Peyer's patch (tissue), 4 donors: Measurements from ENCODE around the gene SERPINB12. TPM values are rescaled to one million over a fixed set of nuclear protein-coding genes. Genes with fewer than 3 reads are reported as not detected.

ENCODE experiments used
- DNase-seq, 3 donors: peaks; one replicate each; pipeline ENCODE4 v3.0.0-alpha.2; 2017 to 2019
- H3K27ac ChIP-seq, 4 donors: fragments of 200-600 bp; sonication (generic); one replicate each; pipeline ENCODE4 v1.5.1; 2016 to 2019
- H3K27me3 ChIP-seq, 2 donors: fragments of 200-600 bp; sonication (generic); one replicate each; pipeline ENCODE4 v1.5.1; 2019
- H3K36me3 ChIP-seq, 3 donors: fragments of 200-600 bp; sonication (generic); one replicate each; pipeline ENCODE4 v1.5.1; 2016 to 2019
- H3K4me1 ChIP-seq, 4 donors: fragments of 200-600 bp; sonication (generic); one replicate each; pipeline ENCODE4 v1.5.1; 2016 to 2019
- H3K4me3 ChIP-seq, 4 donors: fragments of 200-600 bp; sonication (generic); 1 replicate in 3 of 4; 2 replicates in 1 of 4; pipeline ENCODE4 v1.5.1; 2016 to 2019; ENCODE audit warnings: mild to moderate bottlenecking in 1 of 4
- H3K9me3 ChIP-seq, 4 donors: fragments of 200-600 bp; sonication (generic); one replicate each; pipeline ENCODE4 v1.5.1; 2016 to 2019; ENCODE audit warnings: mild to moderate bottlenecking in 1 of 4
- POLR2A ChIP-seq, 2 donors: fragments of 450-650 bp; IDR thresholded peaks; one replicate each; pipeline ENCODE4 v1.5.1; 2017; ENCODE audit warnings: antibody characterized with exemption in 2 of 2, mild to moderate bottlenecking in 2 of 2, moderate library complexity in 2 of 2
- total RNA-seq, 4 donors: library from RNA; depleted of rRNA; stranded (reverse); fragments of >200 nt; gene quantifications; one replicate each; pipeline ENCODE4 v1.1.0, GENCODE V29; 2016
- TF ChIP-seq, protein P1 (sequence below), 6 experiments: fragments of 450-650 bp in 4 of 6; fragments of 200-600 bp in 2 of 6; sonication (generic) in 1 of 6; IDR thresholded peaks; one replicate each; pipeline ENCODE4 v1.5.1; 2017 to 2019; ENCODE audit warnings: antibody characterized with exemption in 6 of 6, mild to moderate bottlenecking in 3 of 6, moderate library complexity in 1 of 6

SERPINB12 gene, protein sequence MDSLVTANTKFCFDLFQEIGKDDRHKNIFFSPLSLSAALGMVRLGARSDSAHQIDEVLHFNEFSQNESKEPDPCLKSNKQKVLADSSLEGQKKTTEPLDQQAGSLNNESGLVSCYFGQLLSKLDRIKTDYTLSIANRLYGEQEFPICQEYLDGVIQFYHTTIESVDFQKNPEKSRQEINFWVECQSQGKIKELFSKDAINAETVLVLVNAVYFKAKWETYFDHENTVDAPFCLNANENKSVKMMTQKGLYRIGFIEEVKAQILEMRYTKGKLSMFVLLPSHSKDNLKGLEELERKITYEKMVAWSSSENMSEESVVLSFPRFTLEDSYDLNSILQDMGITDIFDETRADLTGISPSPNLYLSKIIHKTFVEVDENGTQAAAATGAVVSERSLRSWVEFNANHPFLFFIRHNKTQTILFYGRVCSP
- total RNA-seq, result not detected

DNA sequence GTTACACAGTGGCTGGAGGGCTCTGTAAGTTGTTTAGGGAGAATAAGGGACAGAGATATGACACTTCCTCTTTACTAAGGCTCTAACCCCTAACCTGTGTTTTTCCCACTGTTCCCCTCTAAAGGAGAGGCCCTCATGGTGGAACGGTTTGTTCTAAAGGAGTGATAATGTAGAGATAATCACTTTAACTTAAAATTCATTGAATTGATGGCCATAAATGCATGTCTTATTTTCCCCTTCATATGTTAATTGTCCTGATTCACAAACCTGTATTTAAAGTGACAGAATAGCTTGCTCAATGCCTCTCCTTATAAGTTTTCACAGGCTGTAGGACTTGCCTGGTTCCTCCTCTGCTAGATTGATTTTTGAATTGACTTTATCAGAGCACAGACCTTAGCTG lies at the start of gene SERPINB12:
Gene SERPINB12, plus strand, starts transcription at position 301 of the 400 bp plus-strand sequence. CDS start 13,791 bp downstream, outside the sequence.
- Histone ChIP-seq H3K9me3 (no peaks in the 10 kb centered on the region), H3K36me3 (no peaks in the 10 kb centered on the region), H3K27me3 (no peaks in the 10 kb centered on the region), H3K27ac (no peak within 1 kb of the TSS), H3K4me3 (no peak within 1 kb of the TSS), H3K4me1 (no peaks in the 10 kb centered on the region)
- DNase-seq, result no peak
- no peak for TF ChIP-seq POLR2A (IDR thresholded peaks at IDR 0.05)
- TF ChIP-seq, protein P1, sequence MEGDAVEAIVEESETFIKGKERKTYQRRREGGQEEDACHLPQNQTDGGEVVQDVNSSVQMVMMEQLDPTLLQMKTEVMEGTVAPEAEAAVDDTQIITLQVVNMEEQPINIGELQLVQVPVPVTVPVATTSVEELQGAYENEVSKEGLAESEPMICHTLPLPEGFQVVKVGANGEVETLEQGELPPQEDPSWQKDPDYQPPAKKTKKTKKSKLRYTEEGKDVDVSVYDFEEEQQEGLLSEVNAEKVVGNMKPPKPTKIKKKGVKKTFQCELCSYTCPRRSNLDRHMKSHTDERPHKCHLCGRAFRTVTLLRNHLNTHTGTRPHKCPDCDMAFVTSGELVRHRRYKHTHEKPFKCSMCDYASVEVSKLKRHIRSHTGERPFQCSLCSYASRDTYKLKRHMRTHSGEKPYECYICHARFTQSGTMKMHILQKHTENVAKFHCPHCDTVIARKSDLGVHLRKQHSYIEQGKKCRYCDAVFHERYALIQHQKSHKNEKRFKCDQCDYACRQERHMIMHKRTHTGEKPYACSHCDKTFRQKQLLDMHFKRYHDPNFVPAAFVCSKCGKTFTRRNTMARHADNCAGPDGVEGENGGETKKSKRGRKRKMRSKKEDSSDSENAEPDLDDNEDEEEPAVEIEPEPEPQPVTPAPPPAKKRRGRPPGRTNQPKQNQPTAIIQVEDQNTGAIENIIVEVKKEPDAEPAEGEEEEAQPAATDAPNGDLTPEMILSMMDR (IDR thresholded peaks at IDR 0.05), result no peak

DNA sequence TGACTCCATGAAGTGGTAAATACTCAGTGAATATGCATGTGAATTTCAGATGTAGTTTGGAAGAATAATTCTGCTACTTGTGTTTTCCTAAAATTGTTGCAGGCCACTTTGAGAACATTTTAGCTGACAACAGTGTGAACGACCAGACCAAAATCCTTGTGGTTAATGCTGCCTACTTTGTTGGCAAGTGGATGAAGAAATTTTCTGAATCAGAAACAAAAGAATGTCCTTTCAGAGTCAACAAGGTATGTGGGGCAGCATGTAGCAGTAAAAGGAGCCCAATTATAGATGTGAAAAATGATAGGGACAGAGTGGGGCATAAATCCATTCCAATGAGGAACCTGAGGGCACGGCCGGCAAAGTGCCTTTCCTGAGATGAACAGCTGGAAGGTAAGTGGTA lies 49.3 kb upstream of the SERPINB12 start:
- H3K27me3 ChIP-seq, result no peaks in the 10 kb centered on the region
- H3K27ac ChIP-seq, result peak overlapping the region in 1 of 4 donors; percentile 22
- no peak overlapping the region for H3K4me3 ChIP-seq
- DNase-seq, result no peak
- H3K9me3 ChIP-seq, result no peaks in the 10 kb centered on the region
- TF ChIP-seq POLR2A (IDR thresholded peaks at IDR 0.05), result no peak
- TF ChIP-seq, protein P1 (IDR thresholded peaks at IDR 0.05), result no peak
- H3K4me1 ChIP-seq, result peaks cover 0 to 3% (median 0%) of the 10 kb centered on the region in 4 donors
- no peaks in the 10 kb centered on the region for H3K36me3 ChIP-seq

DNA sequence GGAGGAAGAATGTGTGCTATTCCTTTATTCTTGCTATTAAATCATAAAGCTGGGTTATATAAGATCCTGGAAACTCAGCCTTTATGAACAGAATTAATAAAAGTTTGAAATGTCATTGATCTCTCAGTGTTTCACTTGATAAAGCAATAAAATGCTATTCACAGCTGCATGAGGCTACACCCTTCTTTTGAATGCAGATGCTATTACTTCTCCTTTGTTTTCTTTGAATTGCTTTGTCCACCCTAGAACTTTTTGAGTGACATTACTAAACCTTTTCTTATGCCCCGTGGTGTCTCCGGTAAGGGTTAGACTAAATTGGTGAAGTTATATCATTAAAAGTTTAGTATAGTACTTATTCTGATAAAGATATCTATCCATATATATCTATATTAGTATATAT lies 46.5 kb upstream of the SERPINB12 start:
- Histone ChIP-seq H3K4me3 (no peak overlapping the region), H3K4me1 (peaks cover 0 to 3% (median 0%) of the 10 kb centered on the region in 4 donors), H3K36me3 (peaks cover 0 to 4% (median 0%) of the 10 kb centered on the region in 3 donors), H3K9me3 (no peaks in the 10 kb centered on the region), H3K27me3 (no peaks in the 10 kb centered on the region), H3K27ac (no peak overlapping the region)
- DNase-seq, result no peak
- TF ChIP-seq POLR2A (IDR thresholded peaks at IDR 0.05), result no peak
- TF ChIP-seq, protein P1 (IDR thresholded peaks at IDR 0.05), result no peak

DNA sequence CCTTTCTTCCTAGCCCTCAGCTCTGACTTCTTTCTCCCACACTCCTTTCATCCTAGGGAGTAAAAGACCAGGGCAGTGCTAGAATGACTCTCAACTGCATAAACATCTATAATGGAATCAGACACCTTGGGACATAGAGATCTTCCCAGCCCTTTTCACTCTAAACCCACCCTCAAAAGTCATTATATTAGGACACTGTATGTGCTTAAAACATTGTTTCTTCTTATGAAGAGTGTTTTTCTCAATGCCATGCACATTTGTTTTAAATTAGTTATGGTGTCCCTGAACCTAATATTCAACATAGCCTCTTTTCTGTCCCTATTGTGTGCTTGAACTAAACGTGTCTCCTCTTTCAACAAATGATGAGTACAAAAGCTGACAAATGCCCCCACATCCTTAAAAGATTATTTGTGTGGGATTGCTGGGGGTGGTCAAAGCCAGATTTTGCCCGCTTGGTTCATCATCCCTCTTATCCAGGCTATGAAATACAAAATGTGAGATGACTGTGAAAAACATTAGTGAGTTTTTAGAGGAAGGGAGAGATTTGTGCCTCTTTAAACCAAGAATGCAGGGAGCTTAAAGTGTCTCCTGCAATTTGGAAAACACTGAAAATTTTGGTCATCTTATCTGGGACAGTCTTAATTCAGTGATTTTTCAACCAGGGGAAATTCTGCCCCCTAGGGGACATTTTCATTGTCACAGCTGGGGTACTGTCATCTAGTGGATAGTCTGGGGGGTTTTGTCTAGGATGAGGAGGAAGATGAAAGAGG lies 36.4 kb upstream of the SERPINB12 start:
- Histone ChIP-seq H3K27me3 (no peaks in the 10 kb centered on the region), H3K9me3 (no peaks in the 10 kb centered on the region), H3K4me3 (no peak overlapping the region), H3K27ac (no peak overlapping the region), H3K36me3 (no peaks in the 10 kb centered on the region), H3K4me1 (no peaks in the 10 kb centered on the region)
- TF ChIP-seq, protein P1 (IDR thresholded peaks at IDR 0.05), result peak in 5 of 6 experiments; percentile 33 to 62 (median 60)
- TF ChIP-seq POLR2A (IDR thresholded peaks at IDR 0.05), result no peak
- peak in 1 of 3 donors; percentile 70 for DNase-seq

DNA sequence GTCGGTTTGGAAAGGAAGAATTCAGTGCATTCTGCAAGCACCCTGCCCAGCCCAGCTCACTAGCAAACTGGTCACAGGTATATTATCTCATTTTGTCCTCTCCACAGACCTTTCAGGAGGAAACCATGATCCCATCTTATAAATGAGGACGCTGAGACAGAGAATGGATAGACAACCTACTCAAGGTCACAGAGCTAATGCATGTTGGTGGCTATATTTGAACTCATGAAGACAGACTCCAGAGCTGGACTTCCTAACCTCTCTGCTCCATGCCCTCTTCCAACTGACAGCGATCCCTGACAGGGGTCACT lies 35.9 kb upstream of the SERPINB12 start:
- Histone ChIP-seq H3K36me3 (no peaks in the 10 kb centered on the region), H3K4me3 (no peak overlapping the region), H3K27me3 (no peaks in the 10 kb centered on the region), H3K9me3 (no peaks in the 10 kb centered on the region), H3K4me1 (no peaks in the 10 kb centered on the region), H3K27ac (no peak overlapping the region)
- TF ChIP-seq, protein P1 (IDR thresholded peaks at IDR 0.05), result no peak
- no peak for TF ChIP-seq POLR2A (IDR thresholded peaks at IDR 0.05)
- no peak for DNase-seq
